GM12801 (cell line): ENCODE results near the gene MYBPHL.

Experiments used
- CTCF ChIP-seq: IDR thresholded peaks from one replicate; pipeline ENCODE4 v1.5.1; 2011; ENCODE audit warnings: control low read depth; ENCODE audit not compliant: insufficient read length; ENCODE audit errors: extremely low read depth

MYBPHL gene

GRCh38 chr1:109295712-109296415 is 10.9 kb downstream of the MYBPHL start:
- TF ChIP-seq CTCF: no peak

GRCh38 chr1:109294481-109294880 is 12.3 kb downstream of the MYBPHL start:
- no peak for TF ChIP-seq CTCF

- TF ChIP-seq CTCF: no peak
These were observed 13.8 kb downstream of the MYBPHL start for GRCh38 chr1:109293026-109293425.

- TF ChIP-seq CTCF: no peak
These were observed 14.4 kb downstream of the MYBPHL start for GRCh38 chr1:109292364-109292763.

- TF ChIP-seq CTCF: no peak
These were observed 15.8 kb downstream of the MYBPHL start for GRCh38 chr1:109290998-109291397.

- no peak for TF ChIP-seq CTCF
These were observed 16.7 kb downstream of the MYBPHL start for GRCh38 chr1:109290137-109290536.

- TF ChIP-seq CTCF: no peak
These were observed 22.8 kb downstream of the MYBPHL start for GRCh38 chr1:109283748-109284600.
